ENCODE results near the gene KMT5C. TPM values are rescaled to one million over a fixed set of nuclear protein-coding genes. Genes with fewer than 3 reads are reported as not detected.

Gene KMT5C
- total RNA-seq, 1 experiment from 2014 or later: 63.1 TPM

DNA sequence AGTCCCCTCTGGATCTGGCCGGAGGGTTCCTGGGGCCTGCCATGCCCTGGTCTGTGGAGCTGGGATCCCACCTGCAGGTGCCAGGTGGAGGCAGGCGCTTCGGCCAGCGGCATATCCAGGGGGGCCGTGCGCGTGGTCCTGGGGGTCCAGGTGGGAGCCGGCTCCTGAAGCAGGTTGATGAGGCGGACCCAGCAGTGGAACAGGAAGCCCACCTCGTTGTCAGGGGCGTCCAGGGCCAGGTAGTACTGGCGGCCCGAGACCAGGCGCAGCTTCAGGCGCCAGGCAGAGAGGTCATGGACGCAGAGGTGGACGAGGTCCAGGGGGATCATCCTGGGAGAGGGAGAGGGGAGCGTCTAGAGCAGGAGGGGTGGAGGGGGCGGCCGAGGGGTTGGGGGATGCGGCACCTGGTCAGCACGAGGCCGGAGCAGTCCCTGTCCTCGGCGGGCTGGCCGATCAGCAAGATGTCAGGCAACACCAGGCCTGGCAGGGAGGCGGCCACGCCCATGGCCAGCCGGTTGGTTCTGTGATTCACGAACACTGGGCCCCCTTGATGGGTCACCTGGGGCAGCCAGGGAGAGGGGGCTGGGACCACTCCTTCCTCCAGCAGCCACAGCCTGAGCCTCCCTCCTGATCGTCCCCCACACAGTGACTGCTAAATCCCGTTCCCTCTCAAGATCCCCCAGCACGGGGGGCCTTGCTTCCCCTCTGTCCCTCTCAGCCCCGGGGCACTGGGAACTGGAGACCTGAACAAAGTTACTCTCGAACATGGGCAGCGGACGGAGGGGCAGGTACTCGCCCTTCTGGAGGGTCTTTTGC is 22.7 kb downstream of the KMT5C start:
- Mint-ChIP-seq H3K27ac (no peak overlapping the region), H3K4me1 (peaks cover 3% of the 10 kb centered on the region; the same call in 1 of the 2 replicates), H3K9me3 (no peaks in the 10 kb centered on the region), H3K4me3 (no peak overlapping the region), H3K36me3 (no peaks in the 10 kb centered on the region), H3K27me3 (ENCODE audit: low read depth) (peaks cover 58% of the 10 kb centered on the region)
- POLR2A ChIA-PET: no interaction called here
- no peak for ATAC-seq
- TF ChIP-seq, protein P1, sequence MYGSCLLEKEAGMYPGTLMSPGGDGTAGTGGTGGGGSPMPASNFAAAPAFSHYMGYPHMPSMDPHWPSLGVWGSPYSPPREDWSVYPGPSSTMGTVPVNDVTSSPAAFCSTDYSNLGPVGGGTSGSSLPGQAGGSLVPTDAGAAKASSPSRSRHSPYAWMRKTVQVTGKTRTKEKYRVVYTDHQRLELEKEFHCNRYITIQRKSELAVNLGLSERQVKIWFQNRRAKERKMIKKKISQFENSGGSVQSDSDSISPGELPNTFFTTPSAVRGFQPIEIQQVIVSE (CRISPR knock-in tag; IDR thresholded peaks at IDR 0.05; ENCODE audit: borderline replicate concordance): no peak
- TF ChIP-seq, protein P2, sequence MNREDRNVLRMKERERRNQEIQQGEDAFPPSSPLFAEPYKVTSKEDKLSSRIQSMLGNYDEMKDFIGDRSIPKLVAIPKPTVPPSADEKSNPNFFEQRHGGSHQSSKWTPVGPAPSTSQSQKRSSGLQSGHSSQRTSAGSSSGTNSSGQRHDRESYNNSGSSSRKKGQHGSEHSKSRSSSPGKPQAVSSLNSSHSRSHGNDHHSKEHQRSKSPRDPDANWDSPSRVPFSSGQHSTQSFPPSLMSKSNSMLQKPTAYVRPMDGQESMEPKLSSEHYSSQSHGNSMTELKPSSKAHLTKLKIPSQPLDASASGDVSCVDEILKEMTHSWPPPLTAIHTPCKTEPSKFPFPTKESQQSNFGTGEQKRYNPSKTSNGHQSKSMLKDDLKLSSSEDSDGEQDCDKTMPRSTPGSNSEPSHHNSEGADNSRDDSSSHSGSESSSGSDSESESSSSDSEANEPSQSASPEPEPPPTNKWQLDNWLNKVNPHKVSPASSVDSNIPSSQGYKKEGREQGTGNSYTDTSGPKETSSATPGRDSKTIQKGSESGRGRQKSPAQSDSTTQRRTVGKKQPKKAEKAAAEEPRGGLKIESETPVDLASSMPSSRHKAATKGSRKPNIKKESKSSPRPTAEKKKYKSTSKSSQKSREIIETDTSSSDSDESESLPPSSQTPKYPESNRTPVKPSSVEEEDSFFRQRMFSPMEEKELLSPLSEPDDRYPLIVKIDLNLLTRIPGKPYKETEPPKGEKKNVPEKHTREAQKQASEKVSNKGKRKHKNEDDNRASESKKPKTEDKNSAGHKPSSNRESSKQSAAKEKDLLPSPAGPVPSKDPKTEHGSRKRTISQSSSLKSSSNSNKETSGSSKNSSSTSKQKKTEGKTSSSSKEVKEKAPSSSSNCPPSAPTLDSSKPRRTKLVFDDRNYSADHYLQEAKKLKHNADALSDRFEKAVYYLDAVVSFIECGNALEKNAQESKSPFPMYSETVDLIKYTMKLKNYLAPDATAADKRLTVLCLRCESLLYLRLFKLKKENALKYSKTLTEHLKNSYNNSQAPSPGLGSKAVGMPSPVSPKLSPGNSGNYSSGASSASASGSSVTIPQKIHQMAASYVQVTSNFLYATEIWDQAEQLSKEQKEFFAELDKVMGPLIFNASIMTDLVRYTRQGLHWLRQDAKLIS (CRISPR knock-in tag; IDR thresholded peaks at IDR 0.05; ENCODE audit: borderline replicate concordance): no peak
- TF ChIP-seq ATF1 (CRISPR knock-in tag; IDR thresholded peaks at IDR 0.05) (no peak), NR2C2 (CRISPR knock-in tag; IDR thresholded peaks at IDR 0.05) (no peak), IRF2 (CRISPR knock-in tag; IDR thresholded peaks at IDR 0.05; ENCODE audit: borderline replicate concordance, low read depth) (no peak), NFE2L1 (CRISPR knock-in tag; IDR thresholded peaks at IDR 0.05) (no peak), FOXP1 (CRISPR knock-in tag; IDR thresholded peaks at IDR 0.05; ENCODE audit: borderline replicate concordance) (no peak), ESRRA (CRISPR knock-in tag; IDR thresholded peaks at IDR 0.05; ENCODE audit: borderline replicate concordance) (no peak), FOXJ3 (CRISPR knock-in tag; IDR thresholded peaks at IDR 0.05; ENCODE audit: borderline replicate concordance) (no peak), NR3C1 (CRISPR knock-in tag; conservative IDR thresholded peaks at IDR 0.05; ENCODE audit: low read depth) (no peak)
- TF ChIP-seq, protein P3, sequence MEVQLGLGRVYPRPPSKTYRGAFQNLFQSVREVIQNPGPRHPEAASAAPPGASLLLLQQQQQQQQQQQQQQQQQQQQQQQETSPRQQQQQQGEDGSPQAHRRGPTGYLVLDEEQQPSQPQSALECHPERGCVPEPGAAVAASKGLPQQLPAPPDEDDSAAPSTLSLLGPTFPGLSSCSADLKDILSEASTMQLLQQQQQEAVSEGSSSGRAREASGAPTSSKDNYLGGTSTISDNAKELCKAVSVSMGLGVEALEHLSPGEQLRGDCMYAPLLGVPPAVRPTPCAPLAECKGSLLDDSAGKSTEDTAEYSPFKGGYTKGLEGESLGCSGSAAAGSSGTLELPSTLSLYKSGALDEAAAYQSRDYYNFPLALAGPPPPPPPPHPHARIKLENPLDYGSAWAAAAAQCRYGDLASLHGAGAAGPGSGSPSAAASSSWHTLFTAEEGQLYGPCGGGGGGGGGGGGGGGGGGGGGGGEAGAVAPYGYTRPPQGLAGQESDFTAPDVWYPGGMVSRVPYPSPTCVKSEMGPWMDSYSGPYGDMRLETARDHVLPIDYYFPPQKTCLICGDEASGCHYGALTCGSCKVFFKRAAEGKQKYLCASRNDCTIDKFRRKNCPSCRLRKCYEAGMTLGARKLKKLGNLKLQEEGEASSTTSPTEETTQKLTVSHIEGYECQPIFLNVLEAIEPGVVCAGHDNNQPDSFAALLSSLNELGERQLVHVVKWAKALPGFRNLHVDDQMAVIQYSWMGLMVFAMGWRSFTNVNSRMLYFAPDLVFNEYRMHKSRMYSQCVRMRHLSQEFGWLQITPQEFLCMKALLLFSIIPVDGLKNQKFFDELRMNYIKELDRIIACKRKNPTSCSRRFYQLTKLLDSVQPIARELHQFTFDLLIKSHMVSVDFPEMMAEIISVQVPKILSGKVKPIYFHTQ (CRISPR knock-in tag; IDR thresholded peaks at IDR 0.05): no peak
- TF ChIP-seq, protein P4, sequence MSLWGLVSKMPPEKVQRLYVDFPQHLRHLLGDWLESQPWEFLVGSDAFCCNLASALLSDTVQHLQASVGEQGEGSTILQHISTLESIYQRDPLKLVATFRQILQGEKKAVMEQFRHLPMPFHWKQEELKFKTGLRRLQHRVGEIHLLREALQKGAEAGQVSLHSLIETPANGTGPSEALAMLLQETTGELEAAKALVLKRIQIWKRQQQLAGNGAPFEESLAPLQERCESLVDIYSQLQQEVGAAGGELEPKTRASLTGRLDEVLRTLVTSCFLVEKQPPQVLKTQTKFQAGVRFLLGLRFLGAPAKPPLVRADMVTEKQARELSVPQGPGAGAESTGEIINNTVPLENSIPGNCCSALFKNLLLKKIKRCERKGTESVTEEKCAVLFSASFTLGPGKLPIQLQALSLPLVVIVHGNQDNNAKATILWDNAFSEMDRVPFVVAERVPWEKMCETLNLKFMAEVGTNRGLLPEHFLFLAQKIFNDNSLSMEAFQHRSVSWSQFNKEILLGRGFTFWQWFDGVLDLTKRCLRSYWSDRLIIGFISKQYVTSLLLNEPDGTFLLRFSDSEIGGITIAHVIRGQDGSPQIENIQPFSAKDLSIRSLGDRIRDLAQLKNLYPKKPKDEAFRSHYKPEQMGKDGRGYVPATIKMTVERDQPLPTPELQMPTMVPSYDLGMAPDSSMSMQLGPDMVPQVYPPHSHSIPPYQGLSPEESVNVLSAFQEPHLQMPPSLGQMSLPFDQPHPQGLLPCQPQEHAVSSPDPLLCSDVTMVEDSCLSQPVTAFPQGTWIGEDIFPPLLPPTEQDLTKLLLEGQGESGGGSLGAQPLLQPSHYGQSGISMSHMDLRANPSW (CRISPR knock-in tag; conservative IDR thresholded peaks at IDR 0.05; ENCODE audit: low read depth): no peak
- TF ChIP-seq, protein P5, sequence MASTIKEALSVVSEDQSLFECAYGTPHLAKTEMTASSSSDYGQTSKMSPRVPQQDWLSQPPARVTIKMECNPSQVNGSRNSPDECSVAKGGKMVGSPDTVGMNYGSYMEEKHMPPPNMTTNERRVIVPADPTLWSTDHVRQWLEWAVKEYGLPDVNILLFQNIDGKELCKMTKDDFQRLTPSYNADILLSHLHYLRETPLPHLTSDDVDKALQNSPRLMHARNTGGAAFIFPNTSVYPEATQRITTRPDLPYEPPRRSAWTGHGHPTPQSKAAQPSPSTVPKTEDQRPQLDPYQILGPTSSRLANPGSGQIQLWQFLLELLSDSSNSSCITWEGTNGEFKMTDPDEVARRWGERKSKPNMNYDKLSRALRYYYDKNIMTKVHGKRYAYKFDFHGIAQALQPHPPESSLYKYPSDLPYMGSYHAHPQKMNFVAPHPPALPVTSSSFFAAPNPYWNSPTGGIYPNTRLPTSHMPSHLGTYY (CRISPR knock-in tag; IDR thresholded peaks at IDR 0.05): no peak
- TF ChIP-seq, protein P6, sequence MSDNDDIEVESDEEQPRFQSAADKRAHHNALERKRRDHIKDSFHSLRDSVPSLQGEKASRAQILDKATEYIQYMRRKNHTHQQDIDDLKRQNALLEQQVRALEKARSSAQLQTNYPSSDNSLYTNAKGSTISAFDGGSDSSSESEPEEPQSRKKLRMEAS (CRISPR knock-in tag; IDR thresholded peaks at IDR 0.05): no peak
- TF ChIP-seq, protein P7, sequence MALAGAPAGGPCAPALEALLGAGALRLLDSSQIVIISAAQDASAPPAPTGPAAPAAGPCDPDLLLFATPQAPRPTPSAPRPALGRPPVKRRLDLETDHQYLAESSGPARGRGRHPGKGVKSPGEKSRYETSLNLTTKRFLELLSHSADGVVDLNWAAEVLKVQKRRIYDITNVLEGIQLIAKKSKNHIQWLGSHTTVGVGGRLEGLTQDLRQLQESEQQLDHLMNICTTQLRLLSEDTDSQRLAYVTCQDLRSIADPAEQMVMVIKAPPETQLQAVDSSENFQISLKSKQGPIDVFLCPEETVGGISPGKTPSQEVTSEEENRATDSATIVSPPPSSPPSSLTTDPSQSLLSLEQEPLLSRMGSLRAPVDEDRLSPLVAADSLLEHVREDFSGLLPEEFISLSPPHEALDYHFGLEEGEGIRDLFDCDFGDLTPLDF (CRISPR knock-in tag; IDR thresholded peaks at IDR 0.05): no peak
- TF ChIP-seq, protein P8, sequence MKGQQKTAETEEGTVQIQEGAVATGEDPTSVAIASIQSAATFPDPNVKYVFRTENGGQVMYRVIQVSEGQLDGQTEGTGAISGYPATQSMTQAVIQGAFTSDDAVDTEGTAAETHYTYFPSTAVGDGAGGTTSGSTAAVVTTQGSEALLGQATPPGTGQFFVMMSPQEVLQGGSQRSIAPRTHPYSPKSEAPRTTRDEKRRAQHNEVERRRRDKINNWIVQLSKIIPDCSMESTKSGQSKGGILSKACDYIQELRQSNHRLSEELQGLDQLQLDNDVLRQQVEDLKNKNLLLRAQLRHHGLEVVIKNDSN (CRISPR knock-in tag; IDR thresholded peaks at IDR 0.05): no peak
- CTCF ChIA-PET: interaction anchor here (1.1 to 1.5 kb wide), 2 partner anchors 22 to 23 kb away, joined by 3 to 4 read pairs; partner anchors contain the start of genes KMT5C and TMEM238
- no peak for DNase-seq (ENCODE audit: low spot score)
